BLaER1 (cell line): ENCODE data around the gene FANCB.
A peak's percentile ranks its signal among the peaks of the same experiment; 100 is the strongest.

Experiments
- H3K27ac ChIP-seq: shearing (Covaris generic); formaldehyde crosslinking; 2 replicates; pipeline ENCODE4 v1.8.1; 2022
- H3K27me3 ChIP-seq: shearing (Covaris generic); formaldehyde crosslinking; 2 replicates; pipeline ENCODE4 v1.8.1; 2022
- H3K36me3 ChIP-seq: shearing (Covaris generic); formaldehyde crosslinking; 2 replicates; pipeline ENCODE4 v1.8.1; 2022
- H3K4me1 ChIP-seq: shearing (Covaris generic); formaldehyde crosslinking; 2 replicates; pipeline ENCODE4 v1.8.1; 2022
- H3K4me2 ChIP-seq: shearing (Covaris generic); formaldehyde crosslinking; 2 replicates; pipeline ENCODE4 v1.8.1; 2022
- H3K4me3 ChIP-seq: shearing (Covaris generic); formaldehyde crosslinking; 2 replicates; pipeline ENCODE4 v1.8.1; 2022
- H3K9ac ChIP-seq: shearing (Covaris generic); formaldehyde crosslinking; 2 replicates; pipeline ENCODE4 v1.8.1; 2022
- H3K9me3 ChIP-seq: shearing (Covaris generic); formaldehyde crosslinking; 2 replicates; pipeline ENCODE4 v1.8.1; 2022
- H4K20me1 ChIP-seq: shearing (Covaris generic); formaldehyde crosslinking; 2 replicates; pipeline ENCODE4 v1.8.1; 2022
- Cebpa-rat ChIP-seq: shearing (Covaris generic); IDR thresholded peaks from 2 replicates; pipeline ENCODE4 v1.8.1; 2022

FANCB gene

GRCh38 chrX:14872851-14873675 is at the start of gene FANCB, which contains the start of gene MOSPD2:
Gene FANCB (minus strand): TSS chrX:14873069. CDS start chrX:14865510, 7,559 bp downstream.
Gene MOSPD2 (plus strand): TSS chrX:14873421. CDS start chrX:14873529, 108 bp downstream.
- peak within 1 kb of the TSS; percentile 46 for H3K27ac ChIP-seq

GRCh38 chrX:14922437-14922836 is 49.6 kb upstream of the FANCB start:
- H3K27ac ChIP-seq = no peak overlapping the region
- no peaks in the 10 kb centered on the region for H3K9me3 ChIP-seq
- no peak overlapping the region for H3K4me2 ChIP-seq
- peaks cover 4% of the 10 kb centered on the region; the same call in 1 of the 2 replicates for H4K20me1 ChIP-seq
- H3K27me3 ChIP-seq = peaks cover 88% of the 10 kb centered on the region
- H3K36me3 ChIP-seq = peaks cover 1% of the 10 kb centered on the region; the same call in 1 of the 2 replicates
- TF ChIP-seq Cebpa-rat = no peak
- no peaks in the 10 kb centered on the region for H3K4me1 ChIP-seq
- no peak overlapping the region for H3K4me3 ChIP-seq
- H3K9ac ChIP-seq = no peak overlapping the region

More at GRCh38 chrX:14872851-14873675, at the start of gene FANCB, which contains the start of gene MOSPD2:
- Histone ChIP-seq H3K27me3 (peaks cover 28% of the 10 kb centered on the region), H3K4me2 (peak within 1 kb of the TSS; percentile 77), H3K36me3 (no peaks in the 10 kb centered on the region), H3K9me3 (peaks cover 5% of the 10 kb centered on the region; the same call in 1 of the 2 replicates), H4K20me1 (no peaks in the 10 kb centered on the region; the same call in 1 of the 2 replicates), H3K9ac (peak within 1 kb of the TSS; percentile 78), H3K4me1 (peaks cover 7% of the 10 kb centered on the region; the same call in 1 of the 2 replicates), H3K4me3 (peak within 1 kb of the TSS; percentile 74)
- TF ChIP-seq Cebpa-rat = peak; percentile 67; the same call in 1 of the 2 replicates

- TF ChIP-seq Cebpa-rat = no peak
- no peaks in the 10 kb centered on the region for H3K9me3 ChIP-seq
- no peak overlapping the region for H3K4me3 ChIP-seq
- H3K27ac ChIP-seq = no peak overlapping the region
- peaks cover 87% of the 10 kb centered on the region for H3K27me3 ChIP-seq
- H3K9ac ChIP-seq = no peak overlapping the region
- no peaks in the 10 kb centered on the region for H3K4me1 ChIP-seq
- H3K36me3 ChIP-seq = peaks cover 13% of the 10 kb centered on the region
- H3K4me2 ChIP-seq = no peak overlapping the region
- H4K20me1 ChIP-seq = peaks cover 17% of the 10 kb centered on the region; the same call in 1 of the 2 replicates
Observed at GRCh38 chrX:14920196-14920595, 47.3 kb upstream of the FANCB start.

GRCh38 chrX:14919407-14919806 is 46.5 kb upstream of the FANCB start:
- Histone ChIP-seq H3K27ac (no peak overlapping the region), H3K36me3 (peaks cover 13% of the 10 kb centered on the region), H3K4me3 (no peak overlapping the region), H3K9me3 (no peaks in the 10 kb centered on the region), H3K4me1 (no peaks in the 10 kb centered on the region), H3K27me3 (peaks cover 81% of the 10 kb centered on the region), H3K4me2 (no peak overlapping the region), H4K20me1 (peaks cover 17% of the 10 kb centered on the region; the same call in 1 of the 2 replicates), H3K9ac (no peak overlapping the region)
- no peak for TF ChIP-seq Cebpa-rat

- Histone ChIP-seq H3K27ac (no peak overlapping the region), H3K27me3 (peaks cover 84% of the 10 kb centered on the region), H3K4me3 (no peak overlapping the region), H3K4me2 (no peak overlapping the region), H3K36me3 (peaks cover 18% of the 10 kb centered on the region), H3K9ac (no peak overlapping the region), H4K20me1 (peaks cover 24% of the 10 kb centered on the region; the same call in 1 of the 2 replicates), H3K9me3 (no peaks in the 10 kb centered on the region), H3K4me1 (no peaks in the 10 kb centered on the region)
- no peak for TF ChIP-seq Cebpa-rat
Observed at GRCh38 chrX:14916017-14916674, 43.3 kb upstream of the FANCB start.

- H3K9ac ChIP-seq = no peak overlapping the region
- no peak for TF ChIP-seq Cebpa-rat
- no peaks in the 10 kb centered on the region for H3K4me1 ChIP-seq
- H3K27me3 ChIP-seq = peaks cover 83% of the 10 kb centered on the region
- no peak overlapping the region for H3K4me2 ChIP-seq
- H3K36me3 ChIP-seq = peaks cover 20% of the 10 kb centered on the region
- no peak overlapping the region for H3K27ac ChIP-seq
- H4K20me1 ChIP-seq = peaks cover 24% of the 10 kb centered on the region; the same call in 1 of the 2 replicates
- H3K4me3 ChIP-seq = no peak overlapping the region
- no peaks in the 10 kb centered on the region for H3K9me3 ChIP-seq
Observed at GRCh38 chrX:14915596-14915995, 42.7 kb upstream of the FANCB start.

- no peaks in the 10 kb centered on the region for H3K9me3 ChIP-seq
- peaks cover 20% of the 10 kb centered on the region for H3K36me3 ChIP-seq
- H3K27ac ChIP-seq = no peak overlapping the region
- peaks cover 24% of the 10 kb centered on the region; the same call in 1 of the 2 replicates for H4K20me1 ChIP-seq
- H3K4me1 ChIP-seq = no peaks in the 10 kb centered on the region
- H3K27me3 ChIP-seq = peaks cover 81% of the 10 kb centered on the region
- no peak for TF ChIP-seq Cebpa-rat
- no peak overlapping the region for H3K4me2 ChIP-seq
- no peak overlapping the region for H3K9ac ChIP-seq
- no peak overlapping the region for H3K4me3 ChIP-seq
Observed at GRCh38 chrX:14913241-14913640, 40.4 kb upstream of the FANCB start.

GRCh38 chrX:14903891-14904290 is 31.0 kb upstream of the FANCB start:
- no peaks in the 10 kb centered on the region for H3K36me3 ChIP-seq
- H3K4me3 ChIP-seq = no peak overlapping the region
- no peak overlapping the region for H3K27ac ChIP-seq
- no peak for TF ChIP-seq Cebpa-rat
- no peak overlapping the region for H3K9ac ChIP-seq
- peaks cover 12% of the 10 kb centered on the region for H3K9me3 ChIP-seq
- H4K20me1 ChIP-seq = no peaks in the 10 kb centered on the region
- no peaks in the 10 kb centered on the region for H3K4me1 ChIP-seq
- H3K4me2 ChIP-seq = no peak overlapping the region
- H3K27me3 ChIP-seq = peaks cover 59% of the 10 kb centered on the region

GRCh38 chrX:14902537-14902936 is 29.7 kb upstream of the FANCB start:
- Histone ChIP-seq H3K4me3 (no peak overlapping the region), H3K4me2 (no peak overlapping the region), H3K4me1 (no peaks in the 10 kb centered on the region), H3K9ac (no peak overlapping the region), H4K20me1 (no peaks in the 10 kb centered on the region; the same call in 1 of the 2 replicates), H3K27ac (no peak overlapping the region), H3K9me3 (peaks cover 12% of the 10 kb centered on the region), H3K27me3 (peaks cover 52% of the 10 kb centered on the region), H3K36me3 (no peaks in the 10 kb centered on the region)
- no peak for TF ChIP-seq Cebpa-rat
